Peyer's patch (tissue), 4 donors: ENCODE results near the gene IER3.

Source experiments
- POLR2A ChIP-seq, 2 donors: fragments of 450-650 bp; IDR thresholded peaks; one replicate each; pipeline ENCODE4 v1.5.1; 2017; ENCODE audit warnings: antibody characterized with exemption in 2 of 2, mild to moderate bottlenecking in 2 of 2, moderate library complexity in 2 of 2
- TF ChIP-seq, protein P1 (sequence below), 6 experiments: fragments of 450-650 bp in 4 of 6; fragments of 200-600 bp in 2 of 6; sonication (generic) in 1 of 6; IDR thresholded peaks; one replicate each; pipeline ENCODE4 v1.5.1; 2017 to 2019; ENCODE audit warnings: antibody characterized with exemption in 6 of 6, mild to moderate bottlenecking in 3 of 6, moderate library complexity in 1 of 6

- TF ChIP-seq, protein P1, sequence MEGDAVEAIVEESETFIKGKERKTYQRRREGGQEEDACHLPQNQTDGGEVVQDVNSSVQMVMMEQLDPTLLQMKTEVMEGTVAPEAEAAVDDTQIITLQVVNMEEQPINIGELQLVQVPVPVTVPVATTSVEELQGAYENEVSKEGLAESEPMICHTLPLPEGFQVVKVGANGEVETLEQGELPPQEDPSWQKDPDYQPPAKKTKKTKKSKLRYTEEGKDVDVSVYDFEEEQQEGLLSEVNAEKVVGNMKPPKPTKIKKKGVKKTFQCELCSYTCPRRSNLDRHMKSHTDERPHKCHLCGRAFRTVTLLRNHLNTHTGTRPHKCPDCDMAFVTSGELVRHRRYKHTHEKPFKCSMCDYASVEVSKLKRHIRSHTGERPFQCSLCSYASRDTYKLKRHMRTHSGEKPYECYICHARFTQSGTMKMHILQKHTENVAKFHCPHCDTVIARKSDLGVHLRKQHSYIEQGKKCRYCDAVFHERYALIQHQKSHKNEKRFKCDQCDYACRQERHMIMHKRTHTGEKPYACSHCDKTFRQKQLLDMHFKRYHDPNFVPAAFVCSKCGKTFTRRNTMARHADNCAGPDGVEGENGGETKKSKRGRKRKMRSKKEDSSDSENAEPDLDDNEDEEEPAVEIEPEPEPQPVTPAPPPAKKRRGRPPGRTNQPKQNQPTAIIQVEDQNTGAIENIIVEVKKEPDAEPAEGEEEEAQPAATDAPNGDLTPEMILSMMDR (IDR thresholded peaks at IDR 0.05): no peak
- no peak for TF ChIP-seq POLR2A (IDR thresholded peaks at IDR 0.05)
Measured at GRCh38 chr6:30719356-30719755, 25.0 kb downstream of the IER3 start.
